GM12878 (cell line): ENCODE data around the gene LGALS3BP. TPM values are rescaled to one million over a fixed set of nuclear protein-coding genes. Genes with fewer than 3 reads are reported as not detected.

ENCODE experiments used
- ATAC-seq: fragments of 200-7000 bp; cut with Tn5 transposase; 3 replicates; pipeline ENCODE4 v1.9.1; 2020; ENCODE audit warnings: mild to moderate bottlenecking, moderate library complexity
- BruUV-seq: library from RNA; stranded (reverse); fragments of 400-500 nt; replicated peaks from 2 replicates; lab custom pipeline; 2021; lab: Mats Ljungman, UMichigan
- CTCF ChIA-PET: fragments of 300-600 bp; sonication (Branson Sonifier 250); formaldehyde crosslinking; extraction: SDS; loops from one replicate; lab custom pipeline; 2021; ENCODE audit warnings: inconsistent platforms; lab: Yijun Ruan, JAX
- POLR2A ChIA-PET: fragments of 350-600 bp; formaldehyde crosslinking; extraction: SDS; loops from one replicate; lab custom pipeline; 2021; ENCODE audit warnings: inconsistent platforms; lab: Charles Lee
- RAD21 ChIA-PET: fragments of 300-600 bp; sonication (Branson Sonifier 250); formaldehyde crosslinking; loops from one replicate; lab custom pipeline; 2023; ENCODE audit warnings: antibody characterized with exemption; ENCODE audit not compliant: unreplicated experiment; lab: Charles Lee
- SMC1A ChIA-PET: fragments of 300-600 bp; sonication (Branson Sonifier 250); formaldehyde crosslinking; loops from one replicate; lab custom pipeline; 2023; ENCODE audit not compliant: unreplicated experiment, uncharacterized antibody; lab: Charles Lee
- DNase-seq: peaks from one replicate; pipeline ENCODE4 v3.0.0-alpha.2; 2011; ENCODE audit warnings: low read depth, low spot score
- FAIRE-seq: peaks from 3 replicates; lab custom pipeline; 2011; peaks lifted over from hg19 to GRCh38; lab: Jason Lieb, UNC
- H2AFZ ChIP-seq: 2 replicates; pipeline ENCODE4 v1.6.0; 2011; ENCODE audit warnings: low read depth, low read length, control low read depth; ENCODE audit not compliant: control insufficient read depth
- H3K27ac ChIP-seq: 2 replicates; pipeline ENCODE4 v1.5.1; 2011; ENCODE audit warnings: control low read depth; ENCODE audit not compliant: control insufficient read depth, insufficient read depth
- H3K27me3 ChIP-seq, 2 experiments: replicated peaks in 1 of 2; 2 replicates each; pipeline versions ENCODE4 v1.6.0 to v1.6.1; 2011; ENCODE audit warnings: low read length in 1 of 2; ENCODE audit not compliant: control insufficient read depth in 2 of 2, insufficient read depth in 2 of 2
- H3K36me3 ChIP-seq, 2 experiments: 2 replicates each; pipeline ENCODE4 v1.5.1; 2011; ENCODE audit warnings: low read length in 1 of 2; ENCODE audit not compliant: control insufficient read depth in 2 of 2, insufficient read depth in 2 of 2
- H3K4me1 ChIP-seq: 2 replicates; pipeline ENCODE4 v1.6.1; 2011; ENCODE audit warnings: mild to moderate bottlenecking, low read length, moderate library complexity, mixed read lengths; ENCODE audit not compliant: control insufficient read depth, insufficient read depth
- H3K4me2 ChIP-seq: 2 replicates; pipeline ENCODE4 v1.6.0; 2011; ENCODE audit warnings: control low read depth; ENCODE audit not compliant: control insufficient read depth, insufficient read depth
- H3K4me3 ChIP-seq: fragments of 200-600 bp; sonication (generic); 2 replicates; pipeline ENCODE4 v1.5.1; 2016
- H3K79me2 ChIP-seq: 2 replicates; pipeline ENCODE4 v1.6.0; 2011; ENCODE audit warnings: low read length; ENCODE audit not compliant: control insufficient read depth, insufficient read depth
- H3K9ac ChIP-seq: 2 replicates; pipeline ENCODE4 v1.8.0; 2011; ENCODE audit warnings: low read length, control low read depth, mixed read lengths; ENCODE audit not compliant: control insufficient read depth, insufficient read depth
- H3K9me3 ChIP-seq: replicated peaks from 3 replicates; pipeline ENCODE4 v1.5.1; 2011; ENCODE audit warnings: mild to moderate bottlenecking, low read length; ENCODE audit not compliant: control insufficient read depth, insufficient read depth
- H4K20me1 ChIP-seq: 2 replicates; pipeline ENCODE4 v1.6.0; 2011; ENCODE audit not compliant: control insufficient read depth, insufficient read depth
- FOS ChIP-seq: IDR thresholded peaks from 3 replicates; pipeline ENCODE4 v1.6.1; 2011; ENCODE audit warnings: borderline replicate concordance; ENCODE audit not compliant: insufficient read length; ENCODE audit errors: extremely low read depth
- MTA2 ChIP-seq: fragments of 450-650 bp; IDR thresholded peaks from 2 replicates; pipeline ENCODE4 v1.6.1; 2016; ENCODE audit warnings: low read depth, mild to moderate bottlenecking, moderate library complexity
- NR2C1 ChIP-seq: fragments of 450-650 bp; IDR thresholded peaks from 2 replicates; pipeline ENCODE4 v1.6.1; 2017; ENCODE audit warnings: antibody characterized with exemption, mild to moderate bottlenecking, moderate library complexity
- ZNF217 ChIP-seq: fragments of 450-650 bp; IDR thresholded peaks from 2 replicates; pipeline ENCODE4 v1.6.1; 2017; ENCODE audit warnings: antibody characterized with exemption, mild to moderate bottlenecking
- WGBS: methylation state at CpG from one replicate; pipeline ENCODE4 v1.1.6; 2016; ENCODE audit warnings: low lambda C conversion rate; ENCODE audit not compliant: insufficient replicate concordance, insufficient coverage; ENCODE audit errors: missing lambda C conversion rate; 5-methylcytosine and 5-hydroxymethylcytosine counted together
- in situ Hi-C: fragments of 300-500 bp; cut with MboI; formaldehyde crosslinking; loops from 9 replicates; pipeline ENCODE4 v1.14.3; 2018; ENCODE audit warnings: mixed read lengths
- intact Hi-C: fragments of 100-400 bp; cut with micrococcal nuclease; formaldehyde crosslinking; loops from one replicate; pipeline ENCODE4 v1.14.2; 2022; ENCODE audit not compliant: unreplicated experiment
- polyA plus RNA-seq, 11 experiments: library from polyadenylated mRNA; depleted of rRNA in 4 of 11; unstranded in 6 of 11; stranded (reverse) in 5 of 11; fragments of >200 nt; fragmentation: Nextera tagmentation in 4 of 11; fragmentation: Illumina TruSeq in 1 of 11; extraction: Ambion mirVana in 4 of 11; extraction: Trizol in 1 of 11; gene quantifications; 1 replicate in 1 of 11; 2 replicates in 10 of 11; pipeline versions ENCODE4 v1.2.1 to v1.2.3, GENCODE V29; 2011 to 2016; ENCODE audit warnings: inconsistent platforms in 2 of 11, missing spikeins in 2 of 11, low read depth in 1 of 11
- total RNA-seq, 4 experiments: library from RNA; depleted of rRNA in 3 of 4; stranded (reverse); fragments of >200 nt in 3 of 4; fragmentation: Illumina TruSeq in 1 of 4; extraction: Trizol in 1 of 4; gene quantifications; 2 replicates each; pipeline versions ENCODE4 v1.2.1 to v1.2.3, GENCODE V29; 2013 to 2021
- TF ChIP-seq, protein P1 (sequence below), 3 experiments: IDR thresholded peaks in 2 of 3; conservative IDR thresholded peaks in 1 of 3; 2 replicates each; pipeline ENCODE4 v1.5.1; 2011; ENCODE audit warnings: low read depth in 3 of 3, low read length in 3 of 3, mild to moderate bottlenecking in 3 of 3, control low read depth in 2 of 3, moderate library complexity in 2 of 3, inconsistent platforms in 1 of 3, mixed read lengths in 1 of 3; ENCODE audit not compliant: control insufficient read depth in 2 of 3, insufficient read depth in 1 of 3; ENCODE audit errors: extremely low read depth in 1 of 3

LGALS3BP gene
- total and polyA plus RNA-seq, 10 of the 15 experiments (the other 5 are each of a cell fraction or from before 2014, with no cell fraction given) = 0.52 to 5.2 (median 1.9) TPM

DNA sequence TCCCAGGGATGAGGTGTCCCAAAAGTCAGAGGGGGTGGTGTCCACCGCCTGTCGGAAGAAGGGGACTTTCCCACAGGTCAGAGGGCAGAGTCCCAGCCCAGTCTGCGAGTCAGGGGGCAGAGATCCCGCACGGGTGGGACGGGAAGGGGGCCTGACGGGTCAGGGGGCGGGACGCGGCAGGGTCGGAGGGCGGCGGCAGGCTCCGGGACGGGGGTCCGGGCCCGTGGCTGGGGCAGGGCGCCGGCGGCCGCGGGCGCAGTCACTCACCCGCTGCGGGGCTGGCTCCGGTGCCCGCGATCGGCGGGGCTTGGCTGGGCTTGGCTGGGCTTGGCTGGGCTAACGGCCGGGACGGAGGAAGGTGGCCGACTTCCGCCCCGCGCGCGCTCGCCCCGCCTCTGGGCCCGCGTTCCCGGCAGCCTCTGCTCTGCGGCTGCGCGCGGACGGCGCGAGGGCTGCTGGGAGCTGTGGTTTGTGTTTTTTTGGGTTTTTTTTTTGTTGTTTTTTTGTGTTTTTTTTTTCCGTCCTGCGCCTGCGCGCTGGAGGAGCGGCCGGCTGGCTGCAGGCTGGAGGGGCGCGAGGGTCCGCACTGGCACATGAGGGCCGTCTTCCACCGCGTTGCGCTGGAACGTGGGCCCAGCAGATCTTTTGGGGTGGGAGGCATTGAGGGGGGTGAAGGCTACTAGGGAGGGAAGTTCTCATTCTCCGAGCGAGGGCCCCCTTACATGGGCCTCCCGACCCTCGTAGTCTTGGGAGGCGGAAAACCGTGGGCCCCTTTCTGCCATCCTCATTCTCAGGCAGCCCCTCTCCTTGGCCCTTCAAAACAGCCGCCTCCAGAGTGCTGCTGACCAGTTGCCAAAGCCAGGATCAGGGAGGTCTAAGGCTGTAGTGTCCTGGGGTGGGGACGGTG, 29.9 kb upstream of the LGALS3BP start, which contains the start of gene CANT1 (continued):
- TF ChIP-seq, protein P1, sequence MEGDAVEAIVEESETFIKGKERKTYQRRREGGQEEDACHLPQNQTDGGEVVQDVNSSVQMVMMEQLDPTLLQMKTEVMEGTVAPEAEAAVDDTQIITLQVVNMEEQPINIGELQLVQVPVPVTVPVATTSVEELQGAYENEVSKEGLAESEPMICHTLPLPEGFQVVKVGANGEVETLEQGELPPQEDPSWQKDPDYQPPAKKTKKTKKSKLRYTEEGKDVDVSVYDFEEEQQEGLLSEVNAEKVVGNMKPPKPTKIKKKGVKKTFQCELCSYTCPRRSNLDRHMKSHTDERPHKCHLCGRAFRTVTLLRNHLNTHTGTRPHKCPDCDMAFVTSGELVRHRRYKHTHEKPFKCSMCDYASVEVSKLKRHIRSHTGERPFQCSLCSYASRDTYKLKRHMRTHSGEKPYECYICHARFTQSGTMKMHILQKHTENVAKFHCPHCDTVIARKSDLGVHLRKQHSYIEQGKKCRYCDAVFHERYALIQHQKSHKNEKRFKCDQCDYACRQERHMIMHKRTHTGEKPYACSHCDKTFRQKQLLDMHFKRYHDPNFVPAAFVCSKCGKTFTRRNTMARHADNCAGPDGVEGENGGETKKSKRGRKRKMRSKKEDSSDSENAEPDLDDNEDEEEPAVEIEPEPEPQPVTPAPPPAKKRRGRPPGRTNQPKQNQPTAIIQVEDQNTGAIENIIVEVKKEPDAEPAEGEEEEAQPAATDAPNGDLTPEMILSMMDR (IDR thresholded peaks at IDR 0.05 in 2 of 3, conservative IDR thresholded peaks at IDR 0.05 in 1 of 3; ENCODE audit: control insufficient read depth in 2 of 3, extremely low read depth in 1 of 3, insufficient read depth in 1 of 3, low read depth in 3 of 3, low read length in 3 of 3) = no peak
- TF ChIP-seq ZNF217 (0 out of 2 replicates have a peak, but pooled peaks have one; percentile 24), NR2C1 (peak; percentile 88)

DNA sequence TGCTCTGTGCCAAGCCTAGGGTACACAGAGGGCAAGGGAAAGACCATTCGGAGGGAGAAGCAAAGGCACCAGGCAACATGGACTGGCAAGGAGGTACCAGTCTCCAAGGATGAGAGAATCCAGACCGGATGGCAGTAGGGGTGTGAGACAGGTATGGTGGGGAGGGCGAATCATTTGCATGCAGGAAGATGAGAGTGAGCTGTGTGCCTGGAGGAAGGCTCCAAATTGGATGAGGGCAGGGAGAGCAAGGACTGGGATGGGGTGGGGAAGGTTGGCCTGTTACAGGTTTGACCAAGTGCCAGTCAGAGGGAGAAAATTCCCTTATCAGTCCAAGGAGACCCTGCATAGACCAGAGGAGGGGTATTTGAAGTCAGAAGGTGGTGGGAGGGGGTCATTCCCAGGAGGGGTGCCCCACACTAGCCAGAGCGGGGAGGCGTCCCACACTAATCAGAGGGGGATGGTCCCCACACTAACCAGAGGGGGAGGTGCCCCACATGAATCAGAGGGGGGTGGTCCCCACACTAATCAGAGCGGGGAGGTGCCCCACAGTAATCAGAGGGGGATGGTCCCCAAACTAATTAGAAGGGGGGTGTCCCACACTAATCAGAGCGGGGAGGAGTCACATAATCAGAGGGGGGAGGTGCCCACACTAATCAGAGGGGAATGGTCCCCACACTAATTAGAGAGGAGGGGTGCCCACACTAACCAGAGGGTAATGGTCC, 29.1 kb upstream of the LGALS3BP start:
- H4K20me1 ChIP-seq = no peaks in the 10 kb centered on the region; the same call in 1 of the 2 replicates

More for the DNA sequence above, 29.1 kb upstream of the LGALS3BP start:
- Histone ChIP-seq H3K27me3 (no peaks in the 10 kb centered on the region; a peak in 1 of 4 replicates), H3K36me3 (no peaks in the 10 kb centered on the region), H3K4me1 (peaks cover 8% of the 10 kb centered on the region), H3K27ac (peak overlapping the region; percentile 86)
- in situ Hi-C loops (no loop called here), intact Hi-C loops (no loop called here)
- SMC1A ChIA-PET = interaction anchor here (0.6 kb wide), 1 partner anchor 59 kb away, joined by 3 read pairs; no protein-coding TSS in a partner anchor
- ATAC-seq = peak; percentile 3; the same call in 1 of the 3 replicates
- BruUV-seq = no TSS peak
- POLR2A ChIA-PET = interaction anchor here (0.6 kb wide), 2 partner anchors 10 to 256 kb away, joined by 4 to 8 read pairs; no protein-coding TSS in a partner anchor
- RAD21 ChIA-PET = interaction anchor here (0.6 kb wide), 1 partner anchor 12 kb away, joined by 3 read pairs; no protein-coding TSS in a partner anchor
- CTCF ChIA-PET = interaction anchor here (0.9 kb wide), 1 partner anchor 13 kb away, joined by 3 read pairs; no protein-coding TSS in a partner anchor
- WGBS = 35% methylated on average over 7 of the region's 7 CpGs
- peak; percentile 37; the same call in 1 of the 2 replicates for TF ChIP-seq MTA2
- TF ChIP-seq FOS = no peak
- TF ChIP-seq, all 136 proteins: peak for 1
- H3K9me3 ChIP-seq = no peaks in the 10 kb centered on the region
- FAIRE-seq (no peak), DNase-seq (no peak)
- H3K4me3 ChIP-seq = peak overlapping the region; percentile 99
- peak overlapping the region; percentile 68 for H2AFZ ChIP-seq
- H3K9ac ChIP-seq = peak overlapping the region; percentile 90
- H3K79me2 ChIP-seq = peaks cover 34% of the 10 kb centered on the region
- peak overlapping the region; percentile 95 for H3K4me2 ChIP-seq
